IPS-18c (cell line): ENCODE data around the gene ZNHIT1.
"Not testable (repeated sequence)": the region's sequence is repeated elsewhere in the genome, so short reads cannot be mapped to it uniquely, and the experiment has no call there.

Experiments
- H3K4me3 ChIP-seq: 2 replicates; pipeline ENCODE4 v1.7.0; 2013; ENCODE audit warnings: low read depth, mild to moderate bottlenecking, low read length, moderate library complexity; ENCODE audit not compliant: insufficient read depth
- H3K9me3 ChIP-seq: one replicate; pipeline ENCODE4 v1.6.1; 2013; ENCODE audit warnings: mild to moderate bottlenecking, low read length, moderate library complexity; ENCODE audit not compliant: control insufficient read depth, insufficient read depth

Gene ZNHIT1

DNA sequence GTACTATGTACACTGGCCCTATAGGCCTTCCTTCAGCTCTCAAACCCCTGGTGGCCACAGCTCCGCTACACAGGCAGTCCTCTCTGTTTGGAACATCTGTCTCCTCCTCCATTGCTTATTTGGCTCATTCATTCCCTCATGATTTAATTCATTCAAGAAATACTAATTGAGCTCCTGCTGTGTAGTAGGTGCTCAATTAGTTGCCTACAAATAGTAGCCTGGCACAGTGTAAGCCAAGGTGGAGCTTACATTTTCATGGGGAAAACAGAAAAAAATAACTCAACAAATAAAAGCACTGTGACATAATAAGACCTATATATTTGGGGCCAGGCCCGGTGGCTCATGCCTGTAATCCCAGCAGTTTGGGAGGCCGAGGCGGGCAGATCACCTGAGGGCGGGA, 30.3 kb downstream of the ZNHIT1 start:
- no peaks in the 10 kb centered on the region for H3K9me3 ChIP-seq
- H3K4me3 ChIP-seq: no peak overlapping the region

DNA sequence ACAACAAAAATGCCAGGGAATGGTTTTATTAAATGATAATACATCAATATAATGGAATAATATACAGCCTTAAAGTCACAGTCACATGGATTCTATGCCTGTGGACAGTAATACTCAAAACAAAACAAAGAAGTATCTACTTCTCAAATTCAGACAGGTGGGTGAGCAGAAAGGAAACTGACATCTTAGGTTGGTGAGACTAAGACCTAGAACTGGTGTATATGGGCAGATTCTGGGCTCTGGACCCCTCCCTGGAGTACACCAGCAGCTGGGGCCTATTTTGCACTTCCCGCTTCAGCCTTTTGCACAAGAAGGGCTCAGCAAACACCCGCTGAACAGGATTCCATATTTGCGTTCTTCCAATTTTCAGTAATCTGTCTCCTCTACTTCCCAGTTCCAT, 32.4 kb downstream of the ZNHIT1 start:
- no peak overlapping the region for H3K4me3 ChIP-seq
- H3K9me3 ChIP-seq: no peaks in the 10 kb centered on the region

DNA sequence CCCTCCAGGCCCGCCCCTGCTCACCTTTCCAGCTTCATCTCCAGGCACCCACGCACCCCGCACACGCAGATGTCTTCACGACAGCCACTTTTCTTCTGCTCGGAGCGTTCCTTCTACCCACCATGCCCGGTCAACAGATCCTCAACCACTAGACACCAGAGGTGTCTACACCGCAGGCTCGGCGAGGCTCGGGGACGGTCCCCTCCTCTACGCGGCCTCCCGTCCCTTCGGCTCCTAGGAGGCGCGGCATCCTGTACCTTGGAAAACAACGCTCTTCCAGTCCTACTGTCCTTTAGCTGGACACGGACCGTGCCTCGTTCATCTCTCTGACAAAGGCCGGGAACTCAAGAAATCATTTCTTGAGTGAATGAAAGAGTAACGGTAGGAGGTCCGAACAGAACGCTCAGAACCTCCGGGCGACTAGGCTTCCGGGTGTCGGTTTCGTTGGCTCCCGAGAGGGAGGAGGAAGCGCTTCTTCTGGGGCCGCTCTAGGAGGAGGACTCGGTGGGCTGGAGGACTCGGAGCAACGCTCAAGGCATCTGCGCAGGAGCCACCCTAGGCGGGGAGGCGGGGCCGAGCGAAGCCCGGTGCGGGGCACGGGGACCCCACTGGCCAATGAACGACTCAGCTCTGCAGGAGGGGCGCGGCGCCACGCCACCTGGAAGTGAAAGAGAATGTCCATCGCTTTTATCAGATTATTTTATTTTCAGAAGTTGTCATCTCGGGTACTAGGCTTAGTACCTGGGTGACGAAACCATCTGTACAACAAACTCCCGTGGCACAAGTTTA, 34.1 kb downstream of the ZNHIT1 start:
- Histone ChIP-seq H3K9me3 (no peaks in the 10 kb centered on the region), H3K4me3 (peak overlapping the region; percentile 96)

DNA sequence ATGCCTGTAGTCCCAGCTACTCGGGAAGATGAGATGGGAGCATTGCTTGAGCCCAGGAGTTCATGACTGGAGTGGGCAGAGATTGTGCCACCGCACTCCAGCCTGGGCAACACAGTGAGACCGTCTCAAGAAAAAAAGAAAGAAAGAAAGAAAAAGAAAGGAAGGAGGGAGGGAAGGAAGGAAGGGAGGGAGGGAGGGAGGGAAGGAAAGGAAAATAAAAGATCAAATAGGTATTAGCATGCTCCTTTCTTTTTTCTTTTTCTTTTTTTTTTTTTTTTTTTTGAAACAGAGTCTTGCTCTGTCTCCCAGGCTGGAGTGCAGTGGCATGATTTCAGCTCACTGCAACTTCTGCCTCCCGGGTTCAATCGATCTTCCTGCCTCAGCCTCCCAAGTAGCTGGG, 35.2 kb downstream of the ZNHIT1 start:
- not testable (repeated sequence) for H3K4me3 ChIP-seq, H3K9me3 ChIP-seq

DNA sequence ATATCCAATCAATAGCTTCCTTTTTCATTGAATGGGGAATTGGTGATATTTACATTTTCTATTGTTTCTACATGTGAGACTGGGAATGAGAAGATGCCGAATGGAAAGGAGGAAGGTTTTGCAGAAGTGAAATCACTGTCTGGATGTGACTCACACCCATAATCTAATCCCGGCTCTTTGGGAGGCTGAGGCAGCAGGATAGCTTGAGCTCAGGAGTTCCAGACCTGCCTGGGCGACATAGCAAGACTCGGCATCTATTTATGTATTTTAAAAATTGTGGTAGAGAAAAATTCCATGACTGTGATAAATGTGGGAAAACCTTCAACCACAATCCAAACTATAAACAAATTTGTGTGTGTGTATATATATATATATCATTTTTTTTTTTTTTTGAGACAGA, 37.8 kb downstream of the ZNHIT1 start:
- Histone ChIP-seq H3K9me3 (no peaks in the 10 kb centered on the region), H3K4me3 (no peak overlapping the region)

DNA sequence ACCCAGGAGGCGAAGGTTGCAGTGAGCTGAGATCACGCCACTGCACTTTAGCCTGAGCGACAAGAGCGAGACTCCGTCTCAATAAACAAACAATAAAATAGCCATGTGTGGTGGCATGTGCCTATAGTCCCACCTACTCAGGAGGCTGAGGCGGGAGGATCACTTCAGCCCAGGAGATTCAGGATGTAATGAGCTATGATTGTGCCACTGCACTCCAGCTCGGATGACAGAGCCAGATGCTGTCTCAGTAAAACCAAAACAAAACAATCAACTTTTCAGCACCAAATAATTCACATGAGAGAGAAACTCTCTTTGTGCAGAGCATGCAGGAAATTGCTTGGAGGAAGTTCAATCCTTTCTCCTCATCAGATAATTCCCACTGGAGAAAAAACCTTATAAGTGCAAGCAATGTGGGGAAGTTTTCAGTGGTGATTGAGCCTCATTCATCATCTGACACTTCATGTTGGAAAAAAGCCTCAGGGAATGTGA, 40.3 kb downstream of the ZNHIT1 start:
- Histone ChIP-seq H3K4me3 (no peak overlapping the region), H3K9me3 (no peaks in the 10 kb centered on the region)

DNA sequence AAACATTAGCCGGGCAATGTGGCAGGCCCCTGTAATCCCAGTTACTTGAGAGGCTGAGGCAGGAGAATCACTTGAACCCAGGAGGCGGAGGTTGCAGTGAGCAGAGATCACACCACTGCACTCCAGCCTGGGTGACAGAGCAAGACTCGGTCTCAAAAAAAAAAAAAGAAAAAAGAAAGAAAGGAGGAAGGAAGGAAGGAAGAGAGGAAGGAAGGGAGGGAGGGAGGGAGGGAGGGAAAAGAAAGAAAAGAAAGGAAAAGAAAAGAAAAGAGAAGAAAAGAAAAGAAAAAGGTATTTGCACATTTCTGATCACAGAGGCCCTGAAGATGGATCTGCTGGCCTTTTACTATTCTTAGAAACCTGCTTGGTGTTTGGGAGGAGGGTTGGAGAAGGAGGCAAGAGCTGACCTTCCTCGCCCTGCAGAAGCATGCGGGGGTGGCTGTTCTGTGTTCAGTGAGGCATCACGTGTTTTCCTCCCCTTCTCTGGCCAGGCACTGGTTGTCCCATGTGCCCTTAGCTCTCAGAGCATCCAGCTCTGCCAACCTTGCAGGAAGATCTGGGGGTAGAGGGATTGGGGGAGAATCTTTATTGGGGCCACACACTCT, 46.2 kb downstream of the ZNHIT1 start:
- not testable (repeated sequence) for H3K9me3 ChIP-seq, H3K4me3 ChIP-seq

DNA sequence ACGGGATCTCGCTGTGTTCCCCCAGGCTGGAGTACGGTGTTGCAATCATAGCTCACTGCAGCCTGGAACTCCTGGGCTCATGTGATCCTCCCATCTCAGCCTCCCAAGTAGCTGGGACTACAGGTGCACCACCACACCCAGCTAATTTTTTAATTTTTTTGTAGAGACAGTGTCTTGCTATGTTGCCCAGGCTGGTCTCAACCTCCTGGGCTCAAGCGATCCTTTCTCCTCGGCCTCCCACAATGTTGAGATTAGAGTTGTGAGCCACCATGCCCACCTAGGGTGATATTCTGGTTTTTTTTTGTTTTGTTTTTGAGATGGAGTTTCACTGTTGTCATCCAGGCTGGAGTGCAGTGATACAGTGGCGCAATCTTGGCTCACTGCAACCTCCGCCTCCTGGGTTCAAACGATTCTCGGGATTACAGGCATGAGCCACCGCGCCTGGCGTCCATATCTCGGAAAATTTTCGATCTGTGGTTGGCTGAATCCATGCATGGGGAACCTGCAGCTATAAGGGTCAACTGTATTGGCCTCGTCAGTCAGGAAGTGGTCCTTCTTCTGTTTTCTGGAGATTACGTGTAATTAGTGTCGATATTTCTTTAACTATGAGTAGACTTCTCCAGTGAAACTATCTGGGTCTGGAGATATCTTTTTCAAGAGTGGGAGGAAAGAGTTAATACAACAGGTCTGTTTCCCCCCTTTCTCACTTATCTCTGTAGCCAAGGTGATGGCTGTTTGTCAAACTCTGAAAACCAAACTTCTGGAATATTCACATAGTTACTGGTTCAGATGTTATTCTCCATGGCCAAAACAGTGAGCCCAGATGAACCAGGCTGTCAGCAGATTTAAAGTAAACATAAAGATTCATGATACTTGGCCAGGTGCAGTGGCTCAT, 47.9 kb downstream of the ZNHIT1 start:
- Histone ChIP-seq H3K9me3 (peaks cover 2% of the 10 kb centered on the region), H3K4me3 (no peak overlapping the region)

DNA sequence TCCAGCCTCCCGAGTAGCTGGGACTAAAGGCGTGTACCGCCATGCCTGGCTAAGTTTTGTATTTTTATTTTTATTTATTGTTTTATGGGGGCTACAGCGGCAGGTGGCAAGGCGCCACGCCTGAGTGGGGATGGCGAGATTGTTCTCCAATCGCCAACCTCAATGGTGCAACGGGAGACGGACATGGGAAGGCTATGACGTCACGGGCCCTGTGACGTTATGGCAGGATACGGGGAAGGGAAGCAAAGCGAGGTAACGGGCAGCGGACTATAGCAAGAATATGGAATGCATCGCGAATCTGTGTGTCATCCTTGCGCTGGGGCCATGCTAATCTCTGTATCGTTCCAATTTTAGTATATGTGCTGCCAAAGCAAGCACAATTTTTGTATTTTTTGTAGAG, 51.7 kb downstream of the ZNHIT1 start:
- Histone ChIP-seq H3K4me3 (no peak overlapping the region), H3K9me3 (peaks cover 2% of the 10 kb centered on the region)

DNA sequence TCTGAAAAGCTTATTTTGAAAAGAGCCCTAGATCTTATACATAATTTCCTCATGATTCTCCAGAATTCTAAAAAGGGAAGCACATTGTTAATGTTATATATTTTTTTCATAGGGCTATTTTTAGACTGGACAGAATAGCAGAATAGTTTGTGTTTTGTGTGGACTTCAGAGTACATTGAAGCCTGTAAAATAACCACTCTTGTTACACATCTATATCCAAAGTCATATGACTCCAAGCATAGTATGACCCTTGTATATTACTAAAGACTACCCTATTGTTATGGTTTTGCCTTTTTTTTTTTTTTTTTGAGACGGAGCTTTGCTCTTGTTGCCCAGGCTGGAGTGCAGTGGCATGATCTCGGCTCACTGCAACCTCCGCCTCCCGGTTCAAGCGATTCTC, 53.1 kb downstream of the ZNHIT1 start:
- no peak overlapping the region for H3K4me3 ChIP-seq
- H3K9me3 ChIP-seq: no peaks in the 10 kb centered on the region

DNA sequence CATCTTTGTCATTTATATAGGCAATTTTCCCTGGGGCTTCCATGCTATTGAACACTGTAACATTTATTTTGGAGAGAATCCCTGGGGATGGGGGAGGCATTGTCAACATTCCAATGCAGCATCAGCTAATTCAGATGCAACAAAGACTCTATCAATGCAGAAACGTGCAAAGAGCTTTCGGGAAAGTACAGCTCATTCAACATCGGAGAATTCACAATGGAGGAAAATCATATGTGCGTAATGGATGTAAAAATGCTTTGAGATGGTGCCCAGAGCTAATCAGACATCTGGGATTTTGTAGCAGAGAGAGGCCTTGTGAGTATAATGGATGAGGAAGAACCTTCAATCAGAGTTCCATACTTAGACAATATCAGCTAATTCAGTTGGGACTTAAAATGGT, 55.2 kb downstream of the ZNHIT1 start:
- Histone ChIP-seq H3K4me3 (no peak overlapping the region), H3K9me3 (no peaks in the 10 kb centered on the region)
